Activated T-helper 17 cell treated with anti-CD3 and anti-CD28 coated beads, Interleukin-2, amount 50 U/mL, for 72 hours (primary cell): Measurements from ENCODE around the gene ITK. TPM values are rescaled to one million over a fixed set of nuclear protein-coding genes. Genes with fewer than 3 reads are reported as not detected.
A peak's percentile ranks its signal among the peaks of the same experiment; 100 is the strongest.

Source experiments
- ATAC-seq: fragments of 150-1000 bp; cut with Tn5 transposase; replicated peaks from 2 replicates; pipeline ENCODE4 v1.10.0; 2021; ENCODE audit warnings: mild to moderate bottlenecking, moderate library complexity
- H3K27ac Mint-ChIP-seq: one replicate; pipeline ENCODE4 v1.8.0; 2022; ENCODE audit warnings: mixed read lengths
- H3K27me3 Mint-ChIP-seq: one replicate; pipeline ENCODE4 v1.8.0; 2022; ENCODE audit warnings: mixed read lengths
- H3K36me3 Mint-ChIP-seq: one replicate; pipeline ENCODE4 v1.8.0; 2022; ENCODE audit warnings: low read depth, mild to moderate bottlenecking, mixed read lengths
- H3K4me1 Mint-ChIP-seq: one replicate; pipeline ENCODE4 v1.8.0; 2022; ENCODE audit warnings: mixed read lengths
- H3K4me3 Mint-ChIP-seq: one replicate; pipeline ENCODE4 v1.8.0; 2022; ENCODE audit warnings: mild to moderate bottlenecking, mixed read lengths
- H3K9me3 Mint-ChIP-seq: one replicate; pipeline ENCODE4 v1.8.0; 2022; ENCODE audit warnings: mixed read lengths
- total RNA-seq, 2 donors: library from RNA; stranded (reverse); gene quantifications; one replicate each; pipeline ENCODE4 v1.2.3, GENCODE V29; 2022

ITK gene
- total RNA-seq, 2 donors from 2014 or later, result 144 to 277 TPM

DNA sequence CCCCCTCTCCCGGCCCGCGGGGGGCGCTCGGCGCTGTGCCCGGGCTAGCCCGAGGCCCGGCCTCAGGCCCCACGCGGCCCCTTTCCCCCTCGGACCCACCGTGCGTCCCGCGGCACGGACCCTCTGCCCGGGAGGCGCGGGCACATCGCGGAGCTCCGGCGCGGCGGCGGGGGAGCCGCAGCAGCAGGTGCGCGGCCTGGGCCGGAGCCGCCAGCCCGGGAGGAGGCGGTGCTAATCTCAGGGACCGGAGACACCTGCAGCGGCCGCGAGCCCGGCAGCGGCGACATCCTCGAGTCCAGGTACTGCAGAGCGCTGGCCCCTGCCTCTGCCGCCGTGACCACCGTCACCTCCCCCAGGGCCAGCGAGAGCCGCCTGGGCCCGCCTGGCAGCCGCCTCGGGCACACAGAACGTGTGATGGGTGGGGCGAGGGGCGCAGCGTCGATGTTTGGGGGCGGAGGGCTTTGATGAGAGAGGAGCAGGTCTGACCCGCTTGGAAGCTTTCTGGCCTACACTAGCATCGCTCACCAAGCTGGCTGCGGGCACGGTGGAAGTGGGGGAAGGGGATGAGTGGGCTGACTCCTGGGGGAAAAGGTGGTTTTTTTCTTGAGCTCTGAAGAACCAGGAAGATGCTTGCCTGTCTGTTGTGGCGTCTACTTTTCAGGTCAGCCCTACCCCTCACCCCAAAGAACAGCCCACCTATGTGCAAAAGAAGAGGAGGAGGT is 85.8 kb downstream of the ITK start:
- Mint-ChIP-seq H3K4me3 (peak overlapping the region; percentile 80), H3K27ac (peak overlapping the region; percentile 98), H3K27me3 (no peaks in the 10 kb centered on the region), H3K9me3 (no peaks in the 10 kb centered on the region), H3K4me1 (peaks cover 49% of the 10 kb centered on the region), H3K36me3 (peaks cover 55% of the 10 kb centered on the region)
- peak; percentile 51 for ATAC-seq

DNA sequence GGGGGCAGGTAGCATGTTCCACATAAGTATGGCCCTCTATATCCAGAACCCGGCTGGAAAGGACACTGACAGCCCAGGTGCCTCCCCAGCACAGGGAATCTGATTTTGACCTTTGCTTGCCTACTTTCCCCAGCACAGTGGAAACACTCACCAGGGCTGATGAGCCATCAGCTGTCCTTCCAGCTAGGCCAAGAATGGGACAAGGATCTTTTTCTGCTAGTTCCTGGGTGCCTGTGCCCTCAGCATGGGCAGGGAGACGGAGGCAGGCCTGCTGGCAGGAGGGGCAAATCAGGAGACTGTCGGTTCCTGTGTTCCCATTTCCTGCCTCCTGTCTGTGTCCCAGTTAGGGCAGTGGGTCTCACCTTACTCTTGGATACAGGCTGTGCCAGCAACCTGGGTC is 86.4 kb downstream of the ITK start:
- Mint-ChIP-seq H3K4me3 (peak overlapping the region; percentile 80), H3K9me3 (no peaks in the 10 kb centered on the region), H3K4me1 (peaks cover 54% of the 10 kb centered on the region), H3K27me3 (no peaks in the 10 kb centered on the region), H3K36me3 (peaks cover 61% of the 10 kb centered on the region), H3K27ac (peak overlapping the region; percentile 98)
- no peak for ATAC-seq

DNA sequence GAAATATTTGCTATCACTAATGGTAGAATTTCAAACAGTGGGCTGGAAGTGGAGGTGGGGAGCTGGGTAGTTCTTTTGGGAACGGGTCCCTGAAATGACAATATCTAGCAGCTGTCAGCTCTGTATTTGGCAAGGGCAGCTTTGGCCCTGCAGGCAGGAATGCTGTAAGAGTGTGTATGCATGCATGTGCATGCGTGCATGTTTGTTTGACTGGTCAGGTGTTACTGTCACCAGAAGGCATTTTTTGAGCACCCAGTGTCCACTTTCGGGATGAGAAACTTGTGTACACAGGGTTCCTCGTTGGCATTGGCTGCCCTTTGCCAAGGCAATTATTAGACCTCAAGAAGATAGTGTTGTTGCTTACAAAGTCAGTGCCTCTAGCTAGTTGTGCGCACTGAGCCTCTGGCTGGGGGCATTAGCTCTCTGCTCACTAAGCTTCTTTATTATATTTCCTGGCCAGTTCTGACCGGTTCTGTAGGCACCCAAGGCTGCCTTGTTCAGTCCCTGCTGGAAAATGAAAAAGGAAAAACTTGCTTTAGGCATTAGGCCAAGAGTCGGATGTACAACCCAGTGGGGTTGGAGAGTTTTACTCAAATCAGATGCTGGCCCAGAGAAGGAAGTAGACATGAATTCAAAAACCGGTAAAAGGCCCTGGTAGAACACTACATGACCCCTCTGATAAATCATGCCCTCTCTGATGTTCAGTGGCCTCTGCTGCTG is 87.3 kb downstream of the ITK start:
- Mint-ChIP-seq H3K4me3 (peak overlapping the region; percentile 80), H3K9me3 (no peaks in the 10 kb centered on the region), H3K27me3 (no peaks in the 10 kb centered on the region), H3K36me3 (peaks cover 70% of the 10 kb centered on the region), H3K27ac (peak overlapping the region; percentile 98), H3K4me1 (peaks cover 60% of the 10 kb centered on the region)
- no peak for ATAC-seq

DNA sequence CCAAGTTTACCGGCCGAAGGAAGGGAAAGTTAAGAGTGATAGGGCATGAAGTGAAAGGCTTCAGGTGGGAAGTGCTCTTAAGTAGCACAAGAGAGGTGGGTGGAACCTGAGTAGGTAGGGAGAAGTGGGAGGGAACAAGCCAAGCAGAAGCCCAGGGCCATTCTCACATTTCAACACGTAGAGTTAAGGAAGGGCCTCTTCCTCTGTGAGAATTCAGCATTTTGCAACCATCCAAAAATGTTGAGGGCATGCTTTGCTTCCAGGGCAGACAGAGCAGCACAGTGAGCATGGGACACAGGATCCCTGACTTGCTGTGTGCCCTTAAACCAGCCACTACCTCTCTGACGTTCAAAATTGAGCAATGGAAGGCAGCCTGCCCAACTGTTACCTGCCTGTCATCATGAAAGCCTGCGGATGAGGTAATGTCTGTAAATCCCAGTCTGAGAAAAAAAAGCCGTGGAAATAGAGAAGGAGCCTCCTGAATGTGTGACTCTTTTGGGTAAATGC is 88.6 kb downstream of the ITK start:
- H3K27me3 Mint-ChIP-seq, result no peaks in the 10 kb centered on the region
- ATAC-seq, result no peak
- peak overlapping the region; percentile 98 for H3K27ac Mint-ChIP-seq
- H3K4me1 Mint-ChIP-seq, result peaks cover 59% of the 10 kb centered on the region
- H3K9me3 Mint-ChIP-seq, result no peaks in the 10 kb centered on the region
- H3K4me3 Mint-ChIP-seq, result peak overlapping the region; percentile 80
- peaks cover 82% of the 10 kb centered on the region for H3K36me3 Mint-ChIP-seq

DNA sequence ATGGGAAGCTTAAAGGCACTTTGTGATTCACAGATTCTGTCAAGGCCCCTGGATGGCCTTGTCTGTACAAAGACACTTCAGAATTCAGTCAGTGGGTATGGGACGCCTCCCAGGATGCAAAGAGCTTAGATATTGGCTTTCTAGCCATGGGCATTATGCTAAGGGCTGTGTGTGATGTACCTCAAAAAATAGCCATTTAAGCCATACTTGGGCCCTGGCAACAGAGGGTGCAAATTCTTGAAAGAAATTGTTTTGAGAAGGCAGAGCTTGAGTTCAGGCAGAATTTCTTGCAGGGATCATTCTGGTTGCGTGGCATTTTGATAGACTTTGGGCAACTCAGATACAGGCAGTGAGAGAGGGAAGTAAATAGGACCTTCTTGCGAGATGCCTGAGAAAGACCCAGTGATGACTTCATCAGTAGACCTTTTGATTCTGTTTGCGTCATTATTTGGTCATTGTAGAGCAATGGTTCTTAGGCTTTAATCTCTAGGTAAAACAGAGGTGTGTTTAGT is 89.2 kb downstream of the ITK start:
- Mint-ChIP-seq H3K27ac (peak overlapping the region; percentile 98), H3K36me3 (peaks cover 83% of the 10 kb centered on the region), H3K4me1 (peaks cover 59% of the 10 kb centered on the region), H3K9me3 (no peaks in the 10 kb centered on the region), H3K27me3 (no peaks in the 10 kb centered on the region), H3K4me3 (peak overlapping the region; percentile 80)
- no peak for ATAC-seq

DNA sequence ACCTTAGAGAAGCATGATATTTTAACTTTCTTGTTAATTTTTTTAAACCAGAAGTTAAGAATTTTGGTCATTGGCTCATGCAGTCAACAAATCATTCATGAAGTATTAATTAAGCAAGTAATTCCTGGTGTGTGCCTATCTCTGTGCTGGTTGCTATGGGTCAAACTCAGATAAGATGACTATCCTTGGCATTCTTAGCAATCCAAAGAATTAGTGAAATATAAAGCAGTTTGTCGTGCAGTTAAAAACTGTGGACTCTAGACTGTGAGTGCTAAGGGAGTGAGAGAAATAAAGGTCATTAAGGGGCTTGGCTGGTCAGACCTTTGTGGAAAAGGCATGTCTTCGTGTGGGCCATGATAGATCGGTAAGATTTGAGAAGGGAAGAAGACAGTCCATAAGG is 90.1 kb downstream of the ITK start:
- H3K27me3 Mint-ChIP-seq, result no peaks in the 10 kb centered on the region
- peak overlapping the region; percentile 80 for H3K4me3 Mint-ChIP-seq
- peaks cover 79% of the 10 kb centered on the region for H3K36me3 Mint-ChIP-seq
- peaks cover 63% of the 10 kb centered on the region for H3K4me1 Mint-ChIP-seq
- no peaks in the 10 kb centered on the region for H3K9me3 Mint-ChIP-seq
- peak overlapping the region; percentile 98 for H3K27ac Mint-ChIP-seq
- no peak for ATAC-seq

DNA sequence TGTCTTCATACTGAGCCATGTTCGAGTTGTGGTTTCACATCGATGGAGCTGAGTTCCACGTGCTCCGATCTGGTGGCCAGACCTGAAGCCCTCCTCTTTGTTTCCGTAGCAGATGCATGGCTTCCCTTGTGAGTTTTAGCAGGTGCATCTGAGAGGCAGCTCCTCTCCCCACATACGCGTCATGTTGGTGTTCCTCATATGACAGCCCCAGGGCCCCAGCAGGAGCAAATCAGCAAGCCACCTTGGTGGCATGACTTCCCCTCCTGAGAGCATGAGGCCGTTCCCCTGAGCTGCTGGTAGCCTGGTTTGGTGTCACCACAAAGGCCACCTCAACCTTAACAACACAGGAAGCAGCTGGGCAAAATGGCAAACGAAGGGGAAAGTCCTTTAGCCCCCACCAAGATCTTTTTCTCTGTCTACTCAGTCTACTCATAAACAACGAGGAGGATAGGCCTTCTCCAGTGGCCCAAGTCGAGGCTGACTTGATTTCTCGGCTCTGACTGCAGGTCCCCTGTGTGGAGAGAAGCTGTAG is 91.2 kb downstream of the ITK start:
- H3K4me3 Mint-ChIP-seq, result peak overlapping the region; percentile 80
- no peaks in the 10 kb centered on the region for H3K27me3 Mint-ChIP-seq
- H3K36me3 Mint-ChIP-seq, result peaks cover 82% of the 10 kb centered on the region
- peaks cover 70% of the 10 kb centered on the region for H3K4me1 Mint-ChIP-seq
- ATAC-seq, result peak; percentile 86
- H3K27ac Mint-ChIP-seq, result peak overlapping the region; percentile 98
- H3K9me3 Mint-ChIP-seq, result no peaks in the 10 kb centered on the region

DNA sequence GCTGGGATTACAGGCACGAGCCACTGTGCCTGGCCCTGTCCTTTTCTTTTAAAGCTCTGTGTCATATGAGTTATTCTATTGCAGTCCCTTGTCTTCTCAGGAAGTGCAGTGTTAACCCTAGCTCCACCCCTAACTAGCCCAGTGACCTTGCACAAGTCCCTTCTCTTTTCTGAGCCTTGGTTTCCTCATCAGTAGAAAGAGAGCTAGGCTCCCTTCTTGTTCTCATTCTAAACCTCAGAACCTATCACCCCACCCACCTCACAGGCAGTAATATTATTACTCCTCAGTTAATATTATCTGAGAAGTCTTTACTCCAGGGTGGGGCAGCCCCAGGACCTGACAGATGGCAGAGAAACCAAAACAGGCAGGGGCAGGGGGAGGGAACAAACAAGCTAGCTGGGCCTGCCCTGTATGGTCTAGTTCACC is 92.5 kb downstream of the ITK start:
- Mint-ChIP-seq H3K27me3 (no peaks in the 10 kb centered on the region), H3K4me1 (peaks cover 69% of the 10 kb centered on the region), H3K36me3 (peaks cover 75% of the 10 kb centered on the region), H3K4me3 (peak overlapping the region; percentile 80), H3K9me3 (no peaks in the 10 kb centered on the region), H3K27ac (peak overlapping the region; percentile 98)
- ATAC-seq, result peak; percentile 65

DNA sequence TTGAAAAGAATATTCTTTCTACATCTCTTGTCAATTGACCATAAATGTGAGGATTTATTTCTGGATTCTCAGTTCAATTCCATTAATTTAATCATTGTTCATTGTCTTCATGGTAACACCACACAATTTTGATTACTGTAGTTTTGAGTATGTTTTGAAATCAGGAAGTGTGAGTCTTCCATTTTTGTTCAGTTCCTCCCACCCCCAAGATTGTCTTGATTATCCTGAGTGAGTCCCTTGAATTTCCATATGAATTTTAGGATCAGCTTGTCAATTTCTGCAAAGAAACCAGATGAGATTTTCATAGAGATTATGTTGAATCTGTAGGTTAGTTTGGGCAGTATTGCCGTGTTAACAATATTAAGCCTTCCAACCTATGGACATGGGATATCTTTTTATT is 94.8 kb downstream of the ITK start:
- H3K27me3 Mint-ChIP-seq, result no peaks in the 10 kb centered on the region
- H3K36me3 Mint-ChIP-seq, result peaks cover 53% of the 10 kb centered on the region
- no peak overlapping the region for H3K27ac Mint-ChIP-seq

DNA sequence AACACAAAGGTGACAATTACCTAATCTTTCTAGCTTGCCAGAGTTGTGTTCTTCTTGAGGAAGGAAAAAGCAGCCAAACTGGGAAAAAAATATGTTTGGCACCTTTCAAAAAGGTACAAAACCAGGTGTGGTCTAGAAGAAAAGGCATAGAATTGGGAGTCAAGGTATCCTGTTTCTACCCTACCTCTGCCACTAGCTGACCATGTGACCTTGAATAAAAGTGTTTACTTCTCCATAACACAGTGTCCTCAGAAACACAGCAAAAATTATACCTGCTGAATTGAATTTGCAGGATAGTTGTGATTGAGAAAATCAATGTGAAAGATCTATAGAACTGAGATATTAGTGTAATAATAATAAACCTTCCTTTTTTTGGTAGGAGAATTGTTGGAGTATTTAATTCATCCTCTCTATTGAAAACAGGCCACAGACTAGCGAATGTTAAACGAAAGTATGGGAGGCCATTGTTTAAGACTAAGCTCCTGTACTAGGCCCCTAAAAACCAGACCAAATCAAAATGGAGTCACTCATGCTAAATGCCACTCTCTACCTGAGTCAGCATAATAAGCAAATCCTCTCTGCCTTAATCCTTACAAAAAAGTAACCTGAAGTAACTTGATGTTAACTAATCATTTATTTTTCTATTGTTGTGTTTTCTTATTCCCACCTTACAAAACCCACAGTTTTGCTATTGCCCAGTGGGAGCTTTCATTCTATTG is 97.8 kb downstream of the ITK start:
- H3K4me1 Mint-ChIP-seq, result peaks cover 65% of the 10 kb centered on the region
- ATAC-seq, result no peak
- H3K36me3 Mint-ChIP-seq, result peaks cover 36% of the 10 kb centered on the region
- H3K4me3 Mint-ChIP-seq, result no peak overlapping the region
- no peak overlapping the region for H3K27ac Mint-ChIP-seq
- no peaks in the 10 kb centered on the region for H3K9me3 Mint-ChIP-seq
- no peaks in the 10 kb centered on the region for H3K27me3 Mint-ChIP-seq

More for the DNA sequence above, 94.8 kb downstream of the ITK start:
- no peak for ATAC-seq
- peaks cover 63% of the 10 kb centered on the region for H3K4me1 Mint-ChIP-seq
- peak overlapping the region; percentile 45 for H3K4me3 Mint-ChIP-seq
- no peaks in the 10 kb centered on the region for H3K9me3 Mint-ChIP-seq

DNA sequence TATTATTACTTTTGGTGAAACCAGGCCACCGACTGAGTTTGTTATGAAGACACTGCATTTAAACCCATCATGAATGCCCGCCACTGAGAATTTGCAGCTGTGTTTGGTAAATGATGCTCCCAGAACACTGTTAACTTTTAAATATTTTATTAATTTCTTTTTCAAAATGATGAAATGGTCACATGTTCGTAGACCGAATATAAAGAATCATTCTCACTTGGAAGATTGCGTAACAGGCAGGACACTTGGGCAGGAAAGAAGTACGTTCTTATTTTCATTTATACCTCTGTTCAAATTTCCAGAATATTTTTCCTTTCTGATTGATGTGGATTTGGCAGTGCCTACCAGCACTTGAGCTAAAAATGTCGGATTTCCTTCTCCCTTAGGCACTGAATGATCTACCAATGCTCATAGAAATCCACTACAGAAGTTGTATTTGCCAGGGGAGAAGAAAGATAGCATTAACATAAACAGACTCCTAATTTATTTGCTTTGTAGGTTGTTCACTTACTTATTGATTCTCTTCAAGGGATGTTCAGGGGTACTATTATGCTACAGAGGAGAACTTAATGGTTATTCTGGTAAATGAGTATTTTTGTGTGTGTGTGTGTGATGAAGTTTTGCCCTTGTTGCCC is 99.1 kb downstream of the ITK start:
- Mint-ChIP-seq H3K36me3 (peaks cover 33% of the 10 kb centered on the region), H3K27me3 (no peaks in the 10 kb centered on the region), H3K27ac (peak overlapping the region; percentile 88), H3K4me1 (peaks cover 72% of the 10 kb centered on the region), H3K4me3 (peak overlapping the region; percentile 63), H3K9me3 (no peaks in the 10 kb centered on the region)
- ATAC-seq, result no peak

DNA sequence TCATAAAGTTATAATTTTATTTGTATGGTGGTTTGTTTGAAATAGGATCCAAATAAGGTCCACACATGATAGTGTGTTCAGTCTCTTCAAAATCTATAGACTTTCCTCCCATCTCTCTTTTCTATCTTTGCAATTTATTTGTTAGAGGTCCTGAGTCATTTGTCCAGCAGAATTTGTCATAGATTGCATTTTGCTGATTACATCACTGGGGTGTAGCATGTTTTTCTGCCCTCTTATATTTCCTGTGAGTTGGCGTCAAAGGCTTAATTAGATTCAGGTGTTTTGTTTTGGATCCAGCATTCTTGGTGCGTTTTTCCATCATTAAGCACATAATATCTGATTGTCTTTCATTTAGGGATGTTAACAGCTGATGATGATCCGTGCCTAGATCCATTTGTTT is 100.3 kb downstream of the ITK start:
- Mint-ChIP-seq H3K36me3 (peaks cover 45% of the 10 kb centered on the region), H3K4me3 (peak overlapping the region; percentile 63), H3K27ac (peak overlapping the region; percentile 88), H3K4me1 (peaks cover 70% of the 10 kb centered on the region), H3K27me3 (no peaks in the 10 kb centered on the region), H3K9me3 (no peaks in the 10 kb centered on the region)
- ATAC-seq, result peak; percentile 58

DNA sequence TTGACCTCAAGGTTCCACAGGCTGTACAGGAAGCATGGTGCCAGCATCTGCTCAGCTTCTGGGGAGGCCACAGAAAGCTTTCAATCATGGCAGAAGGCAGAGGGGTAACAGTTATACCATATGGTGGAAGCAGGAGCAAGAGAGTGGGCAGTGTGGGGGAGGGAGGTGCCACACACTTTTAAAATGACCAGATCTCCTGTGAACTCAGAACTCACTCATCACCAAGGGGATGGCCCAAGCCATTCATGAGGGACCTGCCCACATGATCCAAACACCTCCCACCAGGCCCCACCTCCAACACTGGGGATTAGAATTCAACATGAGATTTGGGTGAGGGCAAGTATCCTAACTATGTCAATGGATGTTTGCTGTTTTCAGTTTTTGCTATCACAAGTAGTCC is 101.5 kb downstream of the ITK start:
- peak overlapping the region; percentile 63 for H3K4me3 Mint-ChIP-seq
- no peaks in the 10 kb centered on the region for H3K9me3 Mint-ChIP-seq
- peak; percentile 81 for ATAC-seq
- no peaks in the 10 kb centered on the region for H3K27me3 Mint-ChIP-seq
- H3K27ac Mint-ChIP-seq, result peak overlapping the region; percentile 88
- peaks cover 63% of the 10 kb centered on the region for H3K4me1 Mint-ChIP-seq
- peaks cover 43% of the 10 kb centered on the region for H3K36me3 Mint-ChIP-seq

DNA sequence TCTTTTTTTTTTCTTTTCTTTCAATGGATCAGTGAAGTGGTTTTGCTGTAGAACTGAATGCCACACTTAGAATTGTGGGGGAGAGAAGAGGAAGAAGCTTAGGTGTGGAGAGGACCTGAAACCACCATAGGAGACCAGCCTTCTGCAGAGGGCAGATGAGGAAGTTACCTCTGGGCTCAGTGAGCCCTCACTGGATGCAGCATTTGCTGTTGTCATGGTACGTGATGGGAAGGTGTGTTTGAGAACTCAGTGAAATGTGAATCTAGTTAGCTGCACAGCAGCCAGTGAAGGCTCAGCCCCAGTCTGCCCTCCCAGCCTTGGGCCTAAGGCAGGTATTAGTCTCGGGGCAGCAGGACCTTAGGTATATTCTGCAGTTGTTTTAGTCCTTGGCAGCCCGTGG is 102.8 kb downstream of the ITK start:
- peak overlapping the region; percentile 63 for H3K4me3 Mint-ChIP-seq
- H3K27me3 Mint-ChIP-seq, result no peaks in the 10 kb centered on the region
- H3K4me1 Mint-ChIP-seq, result peaks cover 68% of the 10 kb centered on the region
- ATAC-seq, result peak; percentile 27
- peaks cover 52% of the 10 kb centered on the region for H3K36me3 Mint-ChIP-seq
- H3K27ac Mint-ChIP-seq, result peak overlapping the region; percentile 88
- no peaks in the 10 kb centered on the region for H3K9me3 Mint-ChIP-seq
